Measurements from ENCODE around the gene FEV.
"Not testable (repeated sequence)": the region's sequence is repeated elsewhere in the genome, so short reads cannot be mapped to it uniquely, and the experiment has no call there.

The FEV gene

DNA sequence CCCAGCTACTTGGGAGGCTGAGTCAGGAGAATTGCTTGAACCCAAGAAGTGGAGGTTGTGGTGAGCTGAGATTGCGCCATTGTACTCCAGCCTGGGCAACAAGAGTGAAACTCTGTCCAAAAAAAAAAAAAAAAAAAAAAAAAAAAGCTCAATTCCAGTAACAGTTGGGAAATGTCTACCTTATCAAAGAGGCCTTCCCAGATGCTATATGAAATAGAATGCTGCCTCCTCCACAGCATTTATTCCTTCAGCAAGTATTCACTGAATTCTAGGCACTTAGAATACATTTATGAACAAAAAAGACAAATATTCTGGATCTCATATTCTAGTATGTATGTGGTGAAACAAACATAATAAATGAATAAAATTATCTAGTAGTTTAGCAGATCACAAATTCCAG is 38.4 kb downstream of the FEV start:
- no peak for DNase-seq

- no peak for DNase-seq
Observed at GRCh38 chr2:218944759-218945404, 40.1 kb downstream of the FEV start.

GRCh38 chr2:218931751-218932150 is 53.2 kb downstream of the FEV start:
- not testable (repeated sequence) for DNase-seq
